Measurements from ENCODE around the gene GPSM1.
A peak's percentile ranks its signal among the peaks of the same experiment; 100 is the strongest.
"Not testable (repeated sequence)": the region's sequence is repeated elsewhere in the genome, so short reads cannot be mapped to it uniquely, and the experiment has no call there.

The GPSM1 gene

DNA sequence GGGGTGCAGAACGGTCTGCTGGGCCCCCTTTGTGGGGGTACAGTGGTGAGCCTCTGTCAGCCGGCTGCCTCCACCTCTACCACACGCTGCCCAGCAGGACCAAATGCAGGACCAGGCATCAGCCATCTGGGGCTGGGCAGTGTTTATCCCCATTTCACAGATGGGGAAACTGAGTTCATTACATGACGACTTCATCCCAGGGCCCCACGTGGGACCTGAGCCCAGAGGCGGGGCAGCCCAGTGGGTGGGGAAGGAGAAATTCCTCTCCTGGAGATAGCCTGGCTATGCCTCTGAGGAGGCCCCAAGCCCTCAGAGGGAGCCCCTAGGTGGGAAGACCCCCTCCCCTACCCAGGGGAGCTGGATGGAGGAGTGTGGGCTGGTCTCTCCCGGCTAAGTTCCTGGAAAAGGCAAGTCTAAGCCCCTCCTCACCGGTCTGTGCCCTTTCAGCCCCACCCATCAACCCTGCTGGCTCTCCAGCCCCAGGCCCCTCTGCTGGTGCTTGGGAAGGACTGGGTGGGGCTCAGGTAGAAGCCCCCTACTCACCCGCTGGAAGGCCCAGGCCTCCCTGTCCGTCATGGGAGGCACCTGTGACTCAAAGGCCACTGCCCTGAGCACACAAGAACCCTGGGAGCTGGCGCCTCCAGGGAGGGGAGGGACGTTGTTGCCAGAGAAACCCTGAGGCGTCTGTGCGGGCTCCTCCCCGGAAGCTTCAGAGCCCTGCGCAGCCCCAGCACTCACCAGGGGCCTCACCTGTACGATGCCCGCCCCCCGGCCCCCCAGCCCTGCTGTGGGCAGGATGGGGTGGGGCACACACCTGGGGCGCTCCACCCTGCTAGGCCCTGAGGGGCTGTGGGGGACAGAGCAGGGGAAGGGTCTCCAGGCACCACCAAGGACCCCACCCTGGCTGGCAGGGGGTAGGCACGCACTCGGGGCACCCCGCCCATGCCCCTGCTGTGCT is 16.0 kb upstream of the GPSM1 start:
- H3K4me1 ChIP-seq (ENCODE audit: insufficient read depth, low read length): no peaks in the 10 kb centered on the region
- H3K4me3 ChIP-seq (ENCODE audit: low read length): no peak overlapping the region
- no peaks in the 10 kb centered on the region for H3K27me3 ChIP-seq (ENCODE audit: insufficient read depth, low read length)
- no peaks in the 10 kb centered on the region for H3K36me3 ChIP-seq (ENCODE audit: insufficient read depth, low read length)
- H3K9me3 ChIP-seq (ENCODE audit: low read length): peaks cover 12% of the 10 kb centered on the region
- H2AFZ ChIP-seq (ENCODE audit: low read depth, low read length): no peak overlapping the region

GRCh38 chr9:136312009-136312375 is 15.3 kb upstream of the GPSM1 start:
- Histone ChIP-seq H3K4me1 (ENCODE audit: insufficient read depth, low read length) (no peaks in the 10 kb centered on the region), H3K36me3 (ENCODE audit: insufficient read depth, low read length) (no peaks in the 10 kb centered on the region), H3K27me3 (ENCODE audit: insufficient read depth, low read length) (no peaks in the 10 kb centered on the region), H3K9me3 (ENCODE audit: low read length) (peaks cover 12% of the 10 kb centered on the region), H2AFZ (ENCODE audit: low read depth, low read length) (no peak overlapping the region), H3K4me3 (ENCODE audit: low read length) (no peak overlapping the region)

DNA sequence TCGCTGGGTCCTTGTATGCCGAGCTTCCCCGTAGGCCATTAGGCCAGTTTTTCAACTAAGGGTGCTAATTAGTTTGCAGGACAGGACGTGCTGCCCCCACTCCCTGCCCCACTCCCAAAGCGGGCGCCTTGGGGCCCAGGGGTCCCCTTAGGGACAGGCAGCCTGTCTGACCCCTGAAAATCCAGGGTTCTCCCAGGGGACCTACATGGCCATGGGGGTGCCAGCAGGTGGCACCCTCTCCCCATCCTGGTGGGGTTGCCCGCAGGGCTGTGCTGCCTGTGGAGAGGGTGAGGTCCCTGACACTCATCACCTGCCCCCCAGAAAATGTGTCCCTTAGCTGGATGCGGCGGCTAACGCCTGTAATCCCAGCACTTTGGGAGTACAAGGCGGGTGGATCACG is 14.9 kb upstream of the GPSM1 start:
- H3K27me3 ChIP-seq (ENCODE audit: insufficient read depth, low read length): no peaks in the 10 kb centered on the region
- no peaks in the 10 kb centered on the region for H3K36me3 ChIP-seq (ENCODE audit: insufficient read depth, low read length)
- no peak overlapping the region for H3K4me3 ChIP-seq (ENCODE audit: low read length)
- H3K9me3 ChIP-seq (ENCODE audit: low read length): peaks cover 12% of the 10 kb centered on the region
- H3K4me1 ChIP-seq (ENCODE audit: insufficient read depth, low read length): no peaks in the 10 kb centered on the region
- no peak overlapping the region for H2AFZ ChIP-seq (ENCODE audit: low read depth, low read length)

DNA sequence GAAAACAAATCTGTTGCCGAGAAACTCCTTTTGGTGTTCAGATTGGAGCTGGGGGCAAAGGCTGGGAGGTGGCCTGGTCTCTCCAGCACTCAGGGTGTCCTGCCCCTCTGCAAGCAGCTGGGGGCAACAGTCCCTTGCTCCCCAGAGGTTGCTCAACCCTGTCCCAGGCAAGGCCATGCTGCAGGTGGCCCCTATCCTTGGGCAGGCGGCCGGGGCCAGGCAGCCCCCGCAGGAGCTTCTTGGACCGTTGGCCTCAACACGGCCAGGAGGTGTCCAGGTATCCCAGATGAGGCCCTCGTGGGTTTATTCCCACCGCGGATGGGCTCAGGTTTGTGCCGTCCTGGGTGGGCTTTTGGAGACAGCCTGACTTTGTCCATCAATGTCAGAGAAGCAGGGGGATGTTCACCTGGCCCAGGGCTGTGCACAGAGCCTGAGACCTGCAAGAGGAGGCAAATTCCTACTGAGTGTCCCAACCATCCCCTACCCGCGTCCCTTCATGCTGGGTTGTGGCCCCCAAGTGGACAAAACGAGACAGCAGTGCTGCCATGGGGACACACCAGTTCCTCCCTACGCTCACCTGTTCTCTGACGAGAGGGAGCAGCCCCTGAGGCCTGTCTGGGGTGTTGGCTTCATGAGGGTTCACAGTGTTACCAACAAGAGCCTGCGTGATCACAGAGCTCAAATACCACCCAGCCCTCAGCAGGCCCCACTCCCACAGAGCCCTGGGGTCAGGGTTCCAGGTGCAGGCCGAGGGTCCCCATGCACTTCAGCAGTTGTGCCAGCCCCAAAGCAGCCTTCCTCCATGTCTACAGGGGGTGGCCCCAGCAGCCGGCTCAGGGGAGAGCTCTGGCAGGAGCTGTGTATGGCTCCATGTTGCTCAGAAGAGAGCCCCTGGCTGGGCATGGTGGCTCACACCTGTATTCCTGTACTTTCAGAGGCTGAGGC is 14.0 kb upstream of the GPSM1 start:
- H2AFZ ChIP-seq (ENCODE audit: low read depth, low read length): no peak overlapping the region
- peaks cover 12% of the 10 kb centered on the region for H3K9me3 ChIP-seq (ENCODE audit: low read length)
- H3K27me3 ChIP-seq (ENCODE audit: insufficient read depth, low read length): no peaks in the 10 kb centered on the region
- H3K4me1 ChIP-seq (ENCODE audit: insufficient read depth, low read length): peaks cover 7% of the 10 kb centered on the region
- H3K36me3 ChIP-seq (ENCODE audit: insufficient read depth, low read length): no peaks in the 10 kb centered on the region
- no peak overlapping the region for H3K4me3 ChIP-seq (ENCODE audit: low read length)

- peaks cover 12% of the 10 kb centered on the region for H3K9me3 ChIP-seq (ENCODE audit: low read length)
- H3K4me1 ChIP-seq (ENCODE audit: insufficient read depth, low read length): peaks cover 13% of the 10 kb centered on the region
- H3K36me3 ChIP-seq (ENCODE audit: insufficient read depth, low read length): no peaks in the 10 kb centered on the region
- no peak overlapping the region for H3K4me3 ChIP-seq (ENCODE audit: low read length)
- no peaks in the 10 kb centered on the region for H3K27me3 ChIP-seq (ENCODE audit: insufficient read depth, low read length)
- H2AFZ ChIP-seq (ENCODE audit: low read depth, low read length): no peak overlapping the region
Observed at GRCh38 chr9:136314056-136314416, 13.3 kb upstream of the GPSM1 start.

DNA sequence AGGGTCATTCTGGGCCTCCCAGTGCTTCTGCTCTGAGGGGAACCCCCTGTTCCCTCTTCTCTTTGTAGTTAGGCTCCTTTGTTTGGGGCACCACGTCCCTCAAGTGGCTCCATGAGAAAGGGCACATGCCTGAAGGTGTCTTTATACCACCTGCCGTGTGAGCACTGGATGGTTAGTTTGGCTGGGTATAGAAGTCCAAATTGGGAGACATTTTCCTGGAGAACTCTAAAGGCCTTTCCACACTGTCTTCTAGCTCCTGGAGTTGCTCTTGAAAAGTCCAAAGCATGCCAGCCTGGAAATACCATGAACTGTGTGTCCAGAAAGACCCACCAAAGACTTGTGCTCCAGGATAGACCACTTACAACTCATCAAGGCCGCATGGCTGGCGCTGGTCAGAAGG is 12.4 kb upstream of the GPSM1 start:
- H3K9me3 ChIP-seq (ENCODE audit: low read length): peaks cover 12% of the 10 kb centered on the region
- H3K4me1 ChIP-seq (ENCODE audit: insufficient read depth, low read length): peaks cover 14% of the 10 kb centered on the region
- no peaks in the 10 kb centered on the region for H3K36me3 ChIP-seq (ENCODE audit: insufficient read depth, low read length)
- H2AFZ ChIP-seq (ENCODE audit: low read depth, low read length): no peak overlapping the region
- no peak overlapping the region for H3K4me3 ChIP-seq (ENCODE audit: low read length)
- H3K27me3 ChIP-seq (ENCODE audit: insufficient read depth, low read length): no peaks in the 10 kb centered on the region

DNA sequence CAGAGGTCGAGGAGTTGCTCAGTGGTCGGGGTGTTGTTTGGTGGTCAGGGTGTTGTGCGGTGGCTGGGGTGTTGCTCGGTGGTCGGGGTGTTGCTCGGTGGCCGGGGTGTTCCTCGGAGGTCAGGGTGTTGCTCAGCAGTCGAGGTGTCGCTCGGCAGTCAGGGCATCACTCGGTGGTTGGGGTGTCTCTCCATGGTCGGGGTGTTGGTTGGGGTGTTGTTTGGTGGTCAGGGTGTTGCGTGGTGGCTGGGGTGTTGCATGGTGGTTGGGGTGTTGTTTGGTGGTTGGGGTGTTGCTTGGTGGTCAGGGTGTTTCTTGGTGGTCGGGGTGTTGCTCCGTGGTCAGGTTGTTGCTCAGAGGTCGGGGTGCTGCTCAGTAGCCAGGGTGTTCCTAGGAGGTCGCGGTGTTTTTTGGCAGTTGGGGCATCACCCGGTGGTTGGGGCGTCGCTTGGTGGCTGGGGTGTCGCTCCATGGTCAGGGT is 11.0 kb upstream of the GPSM1 start:
- Histone ChIP-seq H3K36me3 (ENCODE audit: insufficient read depth, low read length) (no peaks in the 10 kb centered on the region), H2AFZ (ENCODE audit: low read depth, low read length) (no peak overlapping the region), H3K4me3 (ENCODE audit: low read length) (no peak overlapping the region), H3K27me3 (ENCODE audit: insufficient read depth, low read length) (no peaks in the 10 kb centered on the region), H3K9me3 (ENCODE audit: low read length) (peaks cover 12% of the 10 kb centered on the region), H3K4me1 (ENCODE audit: insufficient read depth, low read length) (peaks cover 14% of the 10 kb centered on the region)

DNA sequence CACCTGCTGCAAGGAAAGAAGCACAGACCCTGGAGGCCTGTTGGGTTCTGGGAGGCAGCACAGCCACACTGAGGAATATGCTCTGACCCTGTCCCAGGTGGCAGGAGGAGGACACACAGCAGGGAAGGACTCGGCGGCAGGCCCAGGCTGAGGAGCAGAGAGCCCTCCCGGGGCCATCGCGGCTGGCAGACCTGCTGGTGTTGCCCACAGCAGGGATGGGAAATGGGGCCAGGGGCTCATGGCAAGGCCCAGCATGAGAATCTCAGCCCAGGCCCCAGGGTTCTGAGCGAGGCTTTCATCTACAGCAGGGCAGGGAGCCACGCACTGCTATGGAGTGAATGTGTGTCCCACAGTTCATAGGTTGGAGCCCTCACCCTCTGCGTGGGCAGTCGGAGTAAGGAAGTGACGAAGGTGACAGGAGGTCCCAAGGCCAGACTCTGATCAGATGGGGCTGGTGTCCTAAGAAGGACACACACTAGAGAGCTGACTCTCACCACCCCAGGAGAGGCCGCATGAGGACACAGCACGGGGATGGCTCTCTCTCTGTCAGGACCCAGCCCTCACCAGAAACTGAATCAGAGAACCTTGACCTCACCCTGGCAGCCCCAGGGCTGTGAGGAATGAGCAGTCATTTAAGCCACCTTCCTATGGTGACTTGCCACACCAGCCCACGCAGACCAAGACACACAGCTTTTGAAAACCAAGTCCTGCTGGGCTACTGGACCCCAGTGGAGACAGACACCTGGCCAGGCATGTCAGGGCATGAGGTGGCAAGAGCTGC is 10.3 kb upstream of the GPSM1 start:
- no peaks in the 10 kb centered on the region for H3K36me3 ChIP-seq (ENCODE audit: insufficient read depth, low read length)
- H3K9me3 ChIP-seq (ENCODE audit: low read length): peaks cover 12% of the 10 kb centered on the region
- H2AFZ ChIP-seq (ENCODE audit: low read depth, low read length): no peak overlapping the region
- H3K27me3 ChIP-seq (ENCODE audit: insufficient read depth, low read length): no peaks in the 10 kb centered on the region
- H3K4me3 ChIP-seq (ENCODE audit: low read length): no peak overlapping the region
- peaks cover 14% of the 10 kb centered on the region for H3K4me1 ChIP-seq (ENCODE audit: insufficient read depth, low read length)

DNA sequence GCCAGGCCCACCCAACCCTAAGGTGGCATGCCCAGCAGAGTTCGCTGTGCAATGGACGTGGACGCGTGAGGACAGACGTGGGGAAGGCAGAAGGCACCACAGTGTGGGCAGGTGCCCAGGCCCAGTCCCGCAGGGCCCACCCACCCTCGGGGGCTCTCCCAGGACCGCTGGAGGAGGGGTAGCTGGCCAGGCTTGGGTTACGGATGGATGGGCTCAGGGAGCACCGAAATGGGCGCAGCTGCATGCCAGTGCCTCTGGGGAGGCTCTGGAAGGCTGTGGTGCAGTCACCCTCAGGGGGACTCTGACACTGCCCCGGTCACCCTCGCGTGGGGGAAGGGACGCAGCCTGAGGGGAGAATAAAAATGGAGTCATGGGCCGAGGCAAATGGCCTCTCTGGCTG is 9.6 kb upstream of the GPSM1 start:
- no peaks in the 10 kb centered on the region for H3K27me3 ChIP-seq (ENCODE audit: insufficient read depth, low read length)
- H3K9me3 ChIP-seq (ENCODE audit: low read length): peaks cover 12% of the 10 kb centered on the region
- peaks cover 14% of the 10 kb centered on the region for H3K4me1 ChIP-seq (ENCODE audit: insufficient read depth, low read length)
- H3K36me3 ChIP-seq (ENCODE audit: insufficient read depth, low read length): no peaks in the 10 kb centered on the region
- H2AFZ ChIP-seq (ENCODE audit: low read depth, low read length): peak overlapping the region; percentile 40
- no peak overlapping the region for H3K4me3 ChIP-seq (ENCODE audit: low read length)

DNA sequence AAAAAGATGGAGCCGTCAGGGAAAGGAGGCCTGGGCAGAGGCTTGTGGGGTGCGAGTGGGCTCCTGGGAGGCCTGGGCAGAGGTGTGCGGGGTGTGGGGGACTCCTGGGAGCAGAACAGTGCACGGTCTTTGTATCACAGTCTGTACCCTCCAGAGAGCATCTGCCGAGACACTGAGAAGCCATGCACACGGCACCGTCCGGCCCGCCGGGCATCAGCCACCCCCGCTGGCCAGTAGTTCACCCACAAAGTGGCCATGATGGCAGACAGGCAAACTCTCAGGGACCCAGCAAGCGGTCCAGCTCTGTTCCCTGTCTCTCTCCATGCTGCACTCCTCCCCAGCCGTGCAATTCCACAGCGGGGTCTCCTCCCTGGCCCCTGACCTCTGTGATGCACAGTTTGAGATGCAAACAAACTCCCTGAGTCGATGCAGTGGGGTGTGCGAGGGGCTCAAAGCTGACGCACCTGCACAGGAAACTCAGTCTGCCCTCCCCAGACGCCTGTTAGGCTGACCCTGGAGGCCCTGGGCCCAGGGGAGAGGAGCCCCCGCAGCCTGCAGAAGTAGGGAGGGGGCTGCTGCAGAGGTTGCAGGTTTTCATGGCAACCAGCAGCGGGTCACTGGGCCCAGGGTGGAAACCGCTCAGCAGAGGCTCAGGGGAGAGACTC is 9.1 kb upstream of the GPSM1 start:
- Histone ChIP-seq H3K4me1 (ENCODE audit: insufficient read depth, low read length) (peaks cover 14% of the 10 kb centered on the region), H2AFZ (ENCODE audit: low read depth, low read length) (peak overlapping the region; percentile 40), H3K36me3 (ENCODE audit: insufficient read depth, low read length) (no peaks in the 10 kb centered on the region), H3K27me3 (ENCODE audit: insufficient read depth, low read length) (no peaks in the 10 kb centered on the region), H3K9me3 (ENCODE audit: low read length) (peaks cover 12% of the 10 kb centered on the region), H3K4me3 (ENCODE audit: low read length) (no peak overlapping the region)

- H3K9me3 ChIP-seq (ENCODE audit: low read length): peaks cover 12% of the 10 kb centered on the region
- peaks cover 14% of the 10 kb centered on the region for H3K4me1 ChIP-seq (ENCODE audit: insufficient read depth, low read length)
- H3K36me3 ChIP-seq (ENCODE audit: insufficient read depth, low read length): no peaks in the 10 kb centered on the region
- H2AFZ ChIP-seq (ENCODE audit: low read depth, low read length): no peak overlapping the region
- no peak overlapping the region for H3K4me3 ChIP-seq (ENCODE audit: low read length)
- no peaks in the 10 kb centered on the region for H3K27me3 ChIP-seq (ENCODE audit: insufficient read depth, low read length)
Observed at GRCh38 chr9:136318776-136319241, 8.5 kb upstream of the GPSM1 start.

- not testable (repeated sequence) for H2AFZ ChIP-seq (ENCODE audit: low read depth, low read length); H3K36me3 ChIP-seq (ENCODE audit: insufficient read depth, low read length); H3K4me3 ChIP-seq (ENCODE audit: low read length); H3K27me3 ChIP-seq (ENCODE audit: insufficient read depth, low read length)
- peaks cover 14% of the 10 kb centered on the region for H3K4me1 ChIP-seq (ENCODE audit: insufficient read depth, low read length)
- H3K9me3 ChIP-seq (ENCODE audit: low read length): peaks cover 12% of the 10 kb centered on the region
Observed at GRCh38 chr9:136319244-136319643, 8.1 kb upstream of the GPSM1 start.
